Measurements from ENCODE around the gene HOMER3.
A peak's percentile ranks its signal among the peaks of the same experiment; 100 is the strongest.

Gene HOMER3

GRCh38 chr19:18932216-18932841 lies 8.7 kb downstream of the HOMER3 start:
- DNase-seq (ENCODE audit: low spot score), result peak; percentile 90
- ChIA-PET CTCF (interaction anchor here (0.7 kb wide), 1 partner anchor 16 kb away, joined by 4 read pairs; no protein-coding TSS in a partner anchor), POLR2A (ENCODE audit: low non-redundant PET) (no interaction called here)
- TF ChIP-seq CTCF (conservative IDR thresholded peaks at IDR 0.05; ENCODE audit: low read depth), result no peak
- H3K27ac ChIP-seq, result peak overlapping the region; percentile 69

- peak overlapping the region; percentile 69 for H3K27ac ChIP-seq
- DNase-seq (ENCODE audit: low spot score), result no peak
- POLR2A ChIA-PET (ENCODE audit: low non-redundant PET), result no interaction called here
- no peak for TF ChIP-seq CTCF (conservative IDR thresholded peaks at IDR 0.05; ENCODE audit: low read depth)
- CTCF ChIA-PET, result interaction anchor here (0.6 to 0.7 kb wide), 3 partner anchors 17 to 28 kb away, joined by 3 to 4 read pairs (median 4); no protein-coding TSS in a partner anchor
These were observed 9.5 kb downstream of the HOMER3 start for GRCh38 chr19:18931316-18932162.

- ChIA-PET POLR2A (ENCODE audit: low non-redundant PET) (interaction anchor here (1.5 kb wide), 1 partner anchor 10 kb away, joined by 3 read pairs; the partner anchor contains the start of genes COPE and DDX49), CTCF (no interaction called here)
- TF ChIP-seq CTCF (conservative IDR thresholded peaks at IDR 0.05; ENCODE audit: low read depth), result no peak
- peak overlapping the region; percentile 40 for H3K27ac ChIP-seq
- no peak for DNase-seq (ENCODE audit: low spot score)
These were observed 11.7 kb downstream of the HOMER3 start for GRCh38 chr19:18929311-18929710.

GRCh38 chr19:18928018-18928805 lies 12.8 kb downstream of the HOMER3 start:
- ChIA-PET CTCF (interaction anchor here (0.7 kb wide), 1 partner anchor 127 kb away, joined by 3 read pairs; no protein-coding TSS in a partner anchor), POLR2A (ENCODE audit: low non-redundant PET) (interaction anchor here (0.7 to 1.5 kb wide), 3 partner anchors 9 to 28 kb away, joined by 3 to 5 read pairs (median 3); partner anchors contain the start of genes COPE and DDX49)
- no peak for TF ChIP-seq CTCF (conservative IDR thresholded peaks at IDR 0.05; ENCODE audit: low read depth)
- no peak for DNase-seq (ENCODE audit: low spot score)
- peak overlapping the region; percentile 40 for H3K27ac ChIP-seq

- DNase-seq (ENCODE audit: low spot score), result no peak
- POLR2A ChIA-PET (ENCODE audit: low non-redundant PET), result no interaction called here
- H3K27ac ChIP-seq, result peak overlapping the region; percentile 27; the same call in 1 of the 2 replicates
- CTCF ChIA-PET, result interaction anchor here (0.6 kb wide), 1 partner anchor 33 kb away, joined by 3 read pairs; no protein-coding TSS in a partner anchor
- TF ChIP-seq CTCF (conservative IDR thresholded peaks at IDR 0.05; ENCODE audit: low read depth), result no peak
These were observed 16.3 kb downstream of the HOMER3 start for GRCh38 chr19:18924684-18925213.

All from RWPE1 (cell line).